Stimulated activated CD4-positive, alpha-beta T cell treated with anti-CD3 and anti-CD28 coated beads, Interleukin-1b, Interleukin-23, amount 100 ng/mL, for 48 hours (primary cell): ENCODE results near the gene MBOAT1.
"Not testable (repeated sequence)": the region's sequence is repeated elsewhere in the genome, so short reads cannot be mapped to it uniquely, and the experiment has no call there.

Experiments
- DNase-seq: peaks from one replicate; pipeline ENCODE4 v3.0.0-alpha.2; 2020

The MBOAT1 gene

DNA sequence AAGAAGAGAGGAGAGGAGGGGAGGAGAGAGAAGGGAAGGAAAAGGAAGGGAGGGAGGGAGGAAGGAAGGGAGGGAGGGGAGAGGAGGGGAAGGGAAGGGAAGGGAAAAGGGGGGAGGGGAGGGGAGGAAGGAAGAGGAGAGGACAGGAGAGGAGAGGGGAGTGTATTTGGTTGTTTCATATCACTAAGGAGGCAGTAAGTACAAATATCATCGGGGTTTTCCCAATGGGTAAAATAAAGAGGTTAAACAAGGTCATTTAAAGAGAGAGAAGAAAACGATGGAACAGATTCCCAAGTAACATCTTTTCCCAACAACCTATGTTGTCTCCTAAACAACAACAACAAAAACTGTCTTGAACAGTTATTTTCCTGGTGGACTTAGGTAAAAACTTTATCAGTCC lies 43.6 kb downstream of the MBOAT1 start:
- no peak for DNase-seq

DNA sequence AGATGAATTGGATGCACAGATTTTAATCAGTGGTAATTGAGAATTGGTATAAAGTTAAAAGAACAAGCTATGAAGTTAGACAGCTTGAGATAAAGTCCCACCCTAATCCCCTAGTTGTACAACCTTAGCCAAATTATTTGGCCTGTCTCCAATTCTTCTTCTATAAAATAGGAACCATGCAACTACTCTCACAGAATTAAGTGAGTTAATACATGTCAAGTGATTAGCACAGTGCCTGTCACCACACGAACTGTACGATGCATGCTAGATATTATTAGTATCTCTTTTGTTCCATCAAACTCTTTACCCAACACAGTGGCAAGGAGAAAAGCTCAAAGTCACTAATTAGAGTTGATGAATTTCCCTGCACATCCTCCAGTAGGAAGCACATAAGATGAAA lies 44.7 kb downstream of the MBOAT1 start:
- no peak for DNase-seq

DNA sequence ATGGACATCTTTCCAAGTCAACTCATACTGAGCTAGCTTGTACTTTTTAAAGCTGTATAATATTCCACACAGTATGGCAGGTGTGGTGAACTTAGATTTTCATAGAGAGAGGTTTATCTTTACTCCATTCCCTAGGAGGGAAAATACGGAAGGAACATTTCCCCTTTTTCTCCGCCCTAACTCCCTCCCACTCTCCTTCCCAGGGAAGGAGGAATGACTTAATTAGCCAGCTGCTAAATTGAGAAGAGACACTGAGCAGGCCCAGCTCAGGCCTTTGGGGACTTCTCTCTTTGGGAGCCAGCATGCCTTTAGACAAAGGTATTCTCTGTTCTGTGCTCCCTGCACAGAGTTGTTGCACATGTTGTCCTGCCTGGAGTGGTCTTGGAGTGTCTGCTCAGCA lies 46.1 kb downstream of the MBOAT1 start:
- no peak for DNase-seq

DNA sequence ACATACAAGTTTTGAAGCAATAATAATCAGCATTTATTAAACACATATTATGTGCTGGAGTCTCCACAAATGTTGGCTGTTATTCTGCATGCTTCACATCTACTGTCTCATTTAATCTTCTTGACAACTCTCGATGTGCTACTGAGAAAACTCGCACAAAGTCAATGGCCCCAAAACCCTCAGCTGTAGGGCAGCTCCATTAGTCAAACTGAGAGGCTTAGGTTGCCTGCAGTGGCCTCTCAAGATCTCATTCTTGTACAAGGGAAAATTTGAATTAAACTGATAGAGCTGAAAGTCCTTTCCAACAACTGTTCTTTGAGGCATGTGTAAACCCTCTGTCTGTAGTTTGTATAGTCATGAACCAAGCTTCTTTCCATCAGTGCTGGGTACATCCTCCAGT lies 49.8 kb downstream of the MBOAT1 start:
- DNase-seq, result no peak

DNA sequence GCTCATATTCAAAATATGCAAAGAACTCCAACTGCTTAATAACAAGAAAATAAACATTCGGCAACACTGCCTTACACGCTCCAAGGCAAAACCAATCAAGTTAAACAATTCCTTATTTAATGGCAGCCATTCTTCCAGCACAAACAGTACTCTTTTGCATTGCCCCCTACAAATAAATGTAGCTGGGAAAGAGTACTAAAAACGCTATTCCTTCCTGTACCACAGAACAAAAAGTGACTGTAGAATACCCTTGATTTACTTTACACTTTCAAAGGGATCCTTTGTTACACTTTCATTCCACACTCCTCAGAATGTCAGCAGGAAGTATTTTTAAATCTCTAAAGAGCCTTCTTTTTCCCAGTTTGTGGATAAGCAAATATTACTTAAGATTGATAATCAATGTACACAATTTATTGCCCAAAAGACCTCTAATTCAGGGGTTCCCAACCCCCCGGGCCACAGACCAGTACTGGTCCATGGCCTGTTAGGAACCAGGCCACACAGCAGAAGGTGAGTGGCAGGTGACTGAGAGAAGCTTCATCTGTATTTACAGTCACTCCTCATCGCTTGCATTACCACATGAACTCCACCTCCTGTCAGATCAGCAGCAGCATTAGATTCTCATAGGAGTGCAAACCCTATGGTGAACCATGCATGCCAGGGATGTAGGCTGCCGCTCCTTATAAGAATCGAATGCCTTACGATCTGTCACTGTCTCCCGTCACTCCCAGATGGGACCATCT lies 51.6 kb downstream of the MBOAT1 start:
- no peak for DNase-seq

DNA sequence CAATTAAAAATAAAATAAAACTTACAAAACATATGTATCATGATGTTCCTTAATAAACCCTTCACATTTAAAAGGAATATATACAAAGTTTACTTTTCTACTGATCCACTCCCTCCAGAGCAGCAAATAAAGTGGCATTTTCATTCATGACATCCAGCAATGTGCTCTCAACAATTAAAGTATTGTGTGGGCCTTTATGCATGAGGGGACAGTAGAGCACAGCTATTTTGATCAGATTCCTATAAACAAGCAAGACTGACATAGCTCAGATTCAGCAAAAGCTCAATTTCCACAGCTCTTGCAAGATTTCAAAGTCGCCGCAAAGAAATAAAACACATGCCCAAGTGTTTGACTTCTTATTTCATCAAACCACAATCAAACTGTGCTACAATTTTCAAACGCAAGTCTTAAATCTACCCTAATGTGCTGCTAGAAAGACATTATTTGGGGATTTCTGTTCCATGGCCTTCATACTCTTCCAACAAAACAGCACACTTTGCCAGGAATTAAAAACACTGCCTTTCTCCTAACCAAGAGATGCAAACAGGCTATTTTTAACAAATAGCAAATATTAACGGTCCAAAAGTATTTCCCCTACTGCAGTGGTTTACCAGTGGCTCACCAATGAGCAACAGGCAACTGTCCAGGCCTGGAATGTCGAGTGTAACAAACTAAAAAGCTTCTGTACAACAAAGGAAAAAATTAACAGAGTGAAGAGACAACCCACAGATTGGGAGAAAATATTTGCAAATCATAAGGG lies 52.3 kb downstream of the MBOAT1 start:
- DNase-seq, result no peak

DNA sequence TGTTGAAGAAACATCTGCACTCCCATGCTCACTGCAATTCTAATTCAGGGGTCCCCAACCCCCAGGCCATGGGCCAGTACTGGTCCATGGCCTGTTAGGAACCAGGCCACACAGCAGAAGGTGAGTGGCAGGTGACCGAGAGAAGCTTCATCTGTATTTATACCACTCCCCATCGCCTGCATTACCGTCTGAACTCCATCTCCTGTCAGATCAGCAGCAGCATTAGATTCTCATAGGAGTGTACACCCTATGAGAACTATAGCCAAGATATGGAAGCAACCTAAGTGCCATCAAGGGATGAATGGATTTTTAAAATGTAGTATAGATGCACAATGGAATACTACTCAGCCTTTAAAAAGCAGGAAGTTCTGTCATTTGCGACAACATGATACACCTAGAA lies 53.2 kb downstream of the MBOAT1 start:
- no peak for DNase-seq

DNA sequence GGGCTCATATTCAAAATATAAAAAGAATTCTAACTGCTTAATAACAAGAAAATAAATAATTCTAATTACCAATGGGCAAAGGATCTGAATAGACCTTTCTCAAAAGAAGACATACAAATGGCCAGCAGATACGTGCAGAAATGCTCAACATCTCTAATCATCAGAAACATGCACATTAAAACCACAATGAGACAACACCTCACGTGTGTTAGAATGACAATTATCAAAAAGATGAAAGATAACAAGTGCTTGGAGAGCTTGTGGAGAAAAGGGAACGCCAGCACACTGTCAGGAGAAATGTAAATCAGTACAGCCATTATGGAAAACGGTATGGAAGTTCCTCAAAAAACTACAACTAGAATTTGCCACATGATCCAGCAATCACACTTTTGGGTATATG lies 53.6 kb downstream of the MBOAT1 start:
- no peak for DNase-seq

DNA sequence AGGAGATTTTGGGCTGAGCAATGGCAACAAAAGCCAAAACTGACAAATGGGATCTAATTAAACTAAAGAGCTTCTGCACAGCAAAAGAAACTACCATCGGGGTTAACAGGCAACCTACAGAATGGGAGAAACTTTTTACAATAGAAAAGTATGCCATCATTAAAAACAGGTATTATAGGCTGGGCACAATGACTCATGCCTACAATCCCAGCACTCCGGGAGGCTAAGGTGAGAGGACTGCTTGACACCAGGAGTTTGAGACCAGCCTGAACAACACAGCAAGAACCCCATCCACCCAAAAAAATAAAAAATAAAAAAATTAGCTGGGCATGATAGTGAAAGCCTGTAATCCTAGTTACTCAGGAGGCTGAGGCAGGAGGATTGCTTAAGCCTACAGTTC lies 55.4 kb downstream of the MBOAT1 start:
- DNase-seq, result no peak

DNA sequence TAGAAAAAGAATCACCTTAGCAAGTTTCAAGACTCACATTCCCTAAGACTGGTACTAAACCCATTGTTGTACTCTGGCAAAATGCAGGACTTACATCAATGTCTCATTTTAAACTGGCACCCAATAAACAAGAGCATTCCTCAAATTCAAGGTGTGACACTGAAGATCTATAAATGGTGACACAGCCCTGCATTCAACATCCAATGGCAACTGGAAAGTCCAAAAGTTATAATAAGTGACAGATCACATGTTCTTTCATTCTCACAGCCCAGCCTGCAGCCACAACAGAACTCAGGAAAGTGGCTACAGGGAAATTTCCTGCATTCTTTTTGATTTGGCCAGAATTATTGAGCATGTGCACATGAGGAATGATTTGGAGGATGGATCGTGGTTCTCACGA lies 57.5 kb downstream of the MBOAT1 start:
- DNase-seq, result no peak

DNA sequence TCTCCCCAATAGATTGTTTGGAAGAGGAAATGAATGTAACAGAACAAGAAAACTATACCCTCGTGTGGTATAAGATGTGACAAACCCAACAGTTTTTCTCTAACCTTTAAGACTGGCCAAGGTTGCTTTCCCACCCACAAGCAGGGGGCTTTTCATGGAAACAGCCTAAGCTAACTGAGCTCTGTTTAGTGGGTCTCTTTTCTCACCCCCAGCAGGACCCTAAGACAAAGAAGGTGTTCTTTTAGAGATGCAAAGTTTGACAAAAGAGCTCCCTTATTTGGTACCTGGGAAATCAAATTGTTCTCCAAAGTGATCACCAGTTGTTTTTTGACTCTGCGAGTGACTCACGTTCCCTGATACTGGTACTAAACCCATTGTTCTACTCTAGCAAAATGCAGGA lies 59.1 kb downstream of the MBOAT1 start:
- no peak for DNase-seq

DNA sequence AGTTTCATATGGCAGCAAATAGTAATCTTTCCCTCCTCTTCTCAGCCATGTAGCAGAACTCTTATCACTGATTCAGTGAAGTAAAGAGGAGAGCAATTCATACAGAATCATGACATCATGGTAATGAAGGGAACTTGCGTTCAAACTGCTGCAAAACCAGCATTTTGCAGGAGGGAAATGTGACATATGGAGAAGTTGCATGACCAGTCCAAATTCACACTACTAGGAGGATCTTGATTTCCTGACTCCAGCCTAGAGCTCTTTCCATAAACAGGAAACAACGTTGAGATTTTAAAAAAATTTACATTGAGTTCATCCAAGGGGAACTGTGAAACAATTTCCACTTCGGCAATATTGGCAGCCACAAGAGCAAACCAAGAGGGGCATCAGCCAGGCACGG lies 63.8 kb downstream of the MBOAT1 start:
- no peak for DNase-seq

DNA sequence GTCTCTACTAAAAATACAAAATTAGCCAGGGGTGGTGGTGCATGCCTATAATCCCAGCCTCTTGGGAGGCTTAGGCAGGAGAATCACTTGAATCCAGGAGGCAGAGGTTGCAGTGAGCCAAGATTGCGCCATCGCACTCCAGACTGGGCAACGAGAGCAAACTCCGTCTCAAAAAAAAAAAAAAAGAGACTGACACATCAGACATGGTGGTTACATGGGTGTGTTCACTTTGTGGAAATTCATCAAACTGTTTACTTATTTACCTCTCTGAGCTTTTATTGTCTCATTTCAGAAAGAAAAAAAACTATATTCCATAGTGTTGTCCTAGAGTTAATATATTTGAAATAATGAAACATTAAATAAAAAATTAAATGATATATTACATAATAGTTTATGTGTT lies 64.8 kb downstream of the MBOAT1 start:
- DNase-seq, result no peak

DNA sequence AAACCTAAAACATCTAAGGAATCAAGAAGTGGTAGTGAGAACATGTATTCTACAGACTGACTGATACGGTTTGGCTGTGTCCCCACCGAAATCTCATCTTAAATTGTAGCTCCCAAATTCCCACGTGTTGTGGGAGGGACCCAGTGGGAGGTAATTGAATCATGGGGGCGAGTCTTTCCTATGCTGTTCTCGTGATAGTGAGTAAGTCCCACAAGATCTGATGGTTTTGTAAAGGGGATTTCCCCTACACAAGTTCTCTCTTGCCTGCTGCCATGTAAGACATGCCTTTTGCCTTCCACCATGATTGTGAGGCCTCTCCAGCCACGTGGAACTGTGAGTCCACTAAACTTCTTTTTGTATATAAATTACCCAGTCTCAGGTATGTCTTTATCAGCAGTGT lies 65.4 kb downstream of the MBOAT1 start:
- not testable (repeated sequence) for DNase-seq

DNA sequence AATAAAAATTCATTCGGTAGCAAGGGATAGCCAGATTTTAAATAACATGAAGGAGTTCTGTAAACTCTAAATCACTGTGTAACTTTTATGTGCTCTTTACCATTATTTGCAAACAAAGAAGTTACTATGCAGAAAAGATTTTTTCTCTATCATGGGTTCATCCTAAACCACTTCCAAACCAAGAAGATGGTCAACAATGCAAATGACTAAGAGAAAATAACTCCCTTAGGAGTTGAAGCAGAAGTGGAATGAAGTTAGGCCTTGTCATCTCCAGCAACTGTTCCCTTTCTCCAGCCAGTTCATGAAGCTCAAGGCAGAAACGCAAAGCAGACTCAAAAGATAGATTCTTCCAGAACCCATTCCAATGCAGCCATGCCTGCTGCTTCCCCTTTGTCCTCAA lies 66.0 kb downstream of the MBOAT1 start:
- DNase-seq, result no peak

DNA sequence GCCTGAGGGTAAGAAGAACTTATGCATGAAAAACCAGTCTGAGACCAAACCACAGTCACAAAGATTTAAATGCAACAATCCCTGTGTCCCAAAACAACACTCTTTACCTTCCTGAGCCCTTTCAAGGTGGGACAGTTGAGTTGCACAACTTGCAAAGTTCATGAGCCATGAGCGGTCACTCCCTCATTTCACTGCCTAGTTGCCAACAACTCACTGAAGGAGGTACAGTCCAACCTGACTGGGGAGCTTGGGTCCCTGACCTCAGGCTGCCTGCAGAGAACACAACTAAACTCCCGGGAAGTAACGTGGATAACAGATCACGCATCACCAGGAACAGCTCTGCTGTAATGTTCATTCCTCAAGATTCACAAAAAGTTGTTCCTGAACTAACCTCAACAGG lies 69.4 kb downstream of the MBOAT1 start:
- no peak for DNase-seq

DNA sequence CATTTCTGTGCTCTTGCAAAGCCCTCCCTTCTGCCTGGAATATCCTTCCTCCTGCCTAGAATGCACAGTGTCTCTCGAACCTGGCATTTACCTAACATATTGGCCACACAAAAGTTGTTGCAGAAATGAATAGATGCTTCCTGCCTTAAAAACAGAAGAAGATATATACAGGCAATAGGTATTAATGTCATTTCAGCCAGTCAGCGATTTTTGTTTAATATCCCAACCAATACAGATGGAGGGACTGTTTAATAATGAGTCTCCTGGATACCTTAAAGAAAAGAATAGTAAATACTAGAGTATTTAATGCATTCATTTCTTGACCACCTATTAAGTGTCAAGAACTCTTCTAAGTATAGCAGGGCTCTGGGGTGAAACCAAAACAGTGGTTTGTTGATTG lies 70.3 kb downstream of the MBOAT1 start:
- no peak for DNase-seq

DNA sequence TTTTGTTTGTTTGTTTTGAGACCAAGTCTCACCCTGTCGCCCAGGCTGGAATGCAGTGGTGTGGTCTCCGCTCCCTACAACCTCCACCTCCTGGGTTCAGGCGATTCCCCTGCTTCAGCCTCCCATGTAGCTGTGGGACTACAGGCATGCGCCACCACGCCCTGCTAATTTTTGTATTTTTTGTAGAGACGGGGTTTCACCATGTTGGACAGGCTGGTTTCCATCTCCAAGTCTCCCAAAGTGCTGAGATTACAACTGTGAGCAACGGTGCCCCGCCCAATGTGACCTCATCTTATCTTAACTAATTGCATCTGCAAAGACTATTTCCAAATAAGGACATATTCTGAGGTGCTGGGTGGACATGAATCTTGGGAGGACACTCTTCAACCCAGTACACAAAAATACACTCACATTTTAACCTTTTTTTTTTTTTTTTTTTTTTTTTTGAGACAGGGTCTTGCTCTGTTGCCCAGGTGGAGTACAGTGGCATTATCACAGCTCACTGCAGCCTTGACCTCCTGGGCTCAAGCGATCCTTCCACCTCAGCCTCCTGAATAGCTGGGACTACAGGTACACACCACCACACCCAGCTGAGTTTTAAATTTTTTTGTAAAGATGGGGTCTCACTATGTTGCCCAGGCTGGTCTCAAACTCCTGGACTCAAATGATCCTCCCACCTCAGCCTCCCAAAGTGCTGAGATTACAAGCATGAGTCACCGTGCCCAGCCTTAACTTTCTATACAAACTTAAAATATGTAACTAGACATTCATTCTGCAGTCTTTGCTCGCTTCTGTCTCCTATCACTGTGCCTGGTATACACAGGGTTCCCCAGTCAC lies 72.9 kb downstream of the MBOAT1 start:
- not testable (repeated sequence) for DNase-seq

DNA sequence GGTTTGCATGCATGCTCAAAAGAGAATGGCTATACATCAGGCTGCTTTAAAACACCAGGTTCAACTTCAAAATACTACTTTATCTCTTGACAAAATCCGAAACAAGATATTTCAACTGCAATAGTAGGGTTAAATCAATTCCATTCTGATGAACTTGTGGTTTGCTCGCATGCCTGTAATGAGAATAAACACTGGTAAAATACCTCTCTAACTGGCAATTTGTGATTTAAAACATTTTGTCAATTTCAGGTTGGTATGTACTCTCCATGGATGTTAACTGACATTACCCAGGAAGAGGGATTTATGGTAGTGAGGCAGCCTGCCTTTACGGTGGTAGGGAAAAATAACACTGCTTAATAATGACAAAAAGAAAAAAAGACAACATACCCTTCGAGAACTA lies 74.4 kb downstream of the MBOAT1 start:
- DNase-seq, result no peak

DNA sequence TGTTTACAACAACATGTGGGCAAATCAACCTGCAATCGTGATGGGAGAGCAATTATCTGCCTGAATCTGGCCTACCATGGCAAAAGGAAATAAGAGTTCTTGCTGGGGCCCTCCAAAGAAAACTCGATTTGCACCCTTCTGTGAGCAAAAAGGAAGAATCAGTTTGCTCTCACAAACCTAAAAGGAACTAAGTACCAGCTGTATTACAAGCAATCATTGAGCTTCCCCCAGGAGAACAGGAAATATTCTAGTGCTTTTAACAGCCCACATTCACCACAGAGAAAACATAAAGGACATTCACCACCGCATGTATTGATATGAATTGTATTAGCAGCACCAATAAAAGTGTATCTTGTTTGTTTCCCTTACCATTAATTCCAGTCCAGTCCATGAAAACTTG lies 75.0 kb downstream of the MBOAT1 start:
- no peak for DNase-seq

DNA sequence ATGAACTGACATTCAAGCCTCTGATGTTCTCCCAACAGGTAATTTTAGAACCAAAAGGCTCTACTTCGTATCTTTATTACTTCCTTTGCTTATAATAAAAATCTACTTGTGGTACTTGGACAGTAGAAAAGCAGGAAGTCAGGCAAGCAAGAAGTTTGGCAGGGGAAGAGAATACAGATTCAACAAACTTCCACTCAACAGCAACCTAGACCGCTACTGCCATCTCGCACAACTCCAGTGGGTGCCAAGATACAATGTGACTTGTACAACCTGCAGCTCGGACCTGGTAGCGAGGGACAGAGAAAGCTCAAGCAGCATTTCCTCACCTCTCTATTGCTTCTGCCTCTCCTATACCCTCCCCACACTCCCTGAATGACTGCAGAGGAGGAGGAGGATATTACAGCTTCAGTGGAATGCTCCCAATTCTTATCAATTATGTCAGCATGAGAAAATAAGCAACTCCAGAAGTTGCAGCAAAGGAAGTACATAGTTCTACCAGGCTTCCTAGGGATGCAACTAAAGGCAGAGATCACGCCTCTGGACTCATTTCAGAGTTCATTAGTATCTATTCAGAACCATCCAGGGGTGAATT lies 76.5 kb downstream of the MBOAT1 start:
- no peak for DNase-seq

DNA sequence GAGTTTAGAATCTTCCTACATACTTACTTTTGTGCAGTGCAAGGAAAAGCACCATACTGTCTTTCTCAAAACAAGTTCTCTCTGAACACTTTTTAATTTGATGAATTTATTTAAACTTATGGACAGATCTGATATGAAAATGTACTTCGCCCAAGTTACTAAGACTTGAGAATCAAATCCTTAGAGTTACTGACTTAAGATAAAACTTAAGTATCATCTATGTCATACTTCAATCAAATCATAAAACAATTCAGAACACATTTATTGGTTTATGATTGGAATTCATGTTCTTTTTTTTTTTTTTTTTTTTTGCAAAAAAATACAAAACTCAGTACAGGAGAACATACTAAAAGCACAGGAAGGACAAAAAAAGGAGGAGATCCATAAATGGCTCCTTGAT lies 77.7 kb downstream of the MBOAT1 start:
- DNase-seq, result no peak

DNA sequence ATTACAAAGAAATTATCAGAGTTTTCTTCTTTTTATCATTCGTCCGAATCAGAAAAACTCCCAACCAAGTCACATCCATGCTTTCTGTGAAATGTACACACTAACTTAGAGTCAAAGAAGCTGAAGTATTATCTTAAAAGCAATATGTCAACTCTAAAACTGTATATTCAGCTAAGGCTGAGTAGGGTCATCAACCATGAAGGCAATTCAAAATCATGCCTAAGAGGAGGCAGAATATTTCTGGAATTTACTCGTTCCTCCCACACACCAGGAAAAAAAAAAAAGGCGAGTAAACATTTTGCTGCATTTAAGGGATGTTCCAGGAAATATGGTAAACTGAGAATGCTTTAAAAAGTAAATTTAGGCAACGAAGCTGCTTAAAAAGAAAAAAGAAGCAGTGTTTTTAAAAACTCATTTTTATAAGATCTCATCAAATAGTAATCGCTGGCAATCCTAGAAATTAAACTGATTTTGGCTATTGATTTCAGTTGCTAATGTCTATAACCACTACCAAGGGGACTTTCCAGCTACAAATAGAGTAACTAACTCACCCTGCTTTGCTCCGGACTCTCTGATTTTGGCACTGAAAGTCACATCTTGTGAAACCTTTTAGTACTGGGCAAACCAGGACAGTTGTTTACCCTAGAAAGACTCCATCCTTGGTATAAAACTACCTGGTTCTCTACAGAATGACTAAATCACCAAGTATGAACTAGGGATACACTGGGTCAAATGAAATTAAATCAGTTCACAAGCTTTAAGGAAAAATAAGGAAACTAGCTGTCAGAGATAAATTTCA lies 82.8 kb downstream of the MBOAT1 start:
- no peak for DNase-seq
